BLaER1 treated with 17β-estradiol and CSF1 and Interleukin-3, amounts not matched to agents 10 nM and 100 nM (cell line): ENCODE data around the gene ZMIZ1.

Experiments used
- H3K27ac ChIP-seq, 11 experiments: shearing (Covaris generic); formaldehyde crosslinking; 2 replicates each; pipeline ENCODE4 v1.8.1; 2022
- H3K27me3 ChIP-seq, 11 experiments: shearing (Covaris generic); formaldehyde crosslinking; 2 replicates each; pipeline ENCODE4 v1.8.1; 2022
- H3K36me3 ChIP-seq, 11 experiments: shearing (Covaris generic); formaldehyde crosslinking; 2 replicates each; pipeline ENCODE4 v1.8.1; 2022
- H3K4me1 ChIP-seq, 10 experiments: shearing (Covaris generic); formaldehyde crosslinking; 2 replicates each; pipeline ENCODE4 v1.8.1; 2022
- H3K4me2 ChIP-seq, 11 experiments: shearing (Covaris generic); formaldehyde crosslinking; 2 replicates each; pipeline ENCODE4 v1.8.1; 2022
- H3K4me3 ChIP-seq, 10 experiments: shearing (Covaris generic); formaldehyde crosslinking; 2 replicates each; pipeline ENCODE4 v1.8.1; 2022
- H3K9ac ChIP-seq, 11 experiments: shearing (Covaris generic); formaldehyde crosslinking; 2 replicates each; pipeline ENCODE4 v1.8.1; 2022
- H3K9me3 ChIP-seq, 11 experiments: shearing (Covaris generic); formaldehyde crosslinking; replicated peaks in 1 of 11; 2 replicates each; pipeline ENCODE4 v1.8.1; 2022
- H4K20me1 ChIP-seq, 11 experiments: shearing (Covaris generic); formaldehyde crosslinking; 2 replicates each; pipeline ENCODE4 v1.8.1; 2022
- Cebpa-rat ChIP-seq, 11 experiments: shearing (Covaris generic); IDR thresholded peaks; 2 replicates each; pipeline ENCODE4 v1.8.1; 2022

The ZMIZ1 gene

GRCh38 chr10:79048639-79049550, 19.9 kb upstream of the ZMIZ1 start:
- Histone ChIP-seq H3K9ac (peak overlapping the region; percentile 52 to 83 (median 70); a peak in 21 of 22 replicates), H3K36me3 (no peaks in the 10 kb centered on the region), H4K20me1 (no peaks in the 10 kb centered on the region), H3K27ac (peak overlapping the region; percentile 22 to 91 (median 74); a peak in 21 of 22 replicates), H3K27me3 (peaks cover 0 to 7% (median 0%) of the 10 kb centered on the region in 11 experiments; a peak in 1 of 22 replicates), H3K4me2 (peak overlapping the region; percentile 91 to 98 (median 94)), H3K9me3 (no peaks in the 10 kb centered on the region), H3K4me3 (peak overlapping the region in 8 of 10 experiments; percentile 22 to 61 (median 38); a peak in 13 of 20 replicates), H3K4me1 (peaks cover 28 to 67% (median 43%) of the 10 kb centered on the region in 10 experiments)
- no peak for TF ChIP-seq Cebpa-rat (IDR thresholded peaks at IDR 0.05)

DNA sequence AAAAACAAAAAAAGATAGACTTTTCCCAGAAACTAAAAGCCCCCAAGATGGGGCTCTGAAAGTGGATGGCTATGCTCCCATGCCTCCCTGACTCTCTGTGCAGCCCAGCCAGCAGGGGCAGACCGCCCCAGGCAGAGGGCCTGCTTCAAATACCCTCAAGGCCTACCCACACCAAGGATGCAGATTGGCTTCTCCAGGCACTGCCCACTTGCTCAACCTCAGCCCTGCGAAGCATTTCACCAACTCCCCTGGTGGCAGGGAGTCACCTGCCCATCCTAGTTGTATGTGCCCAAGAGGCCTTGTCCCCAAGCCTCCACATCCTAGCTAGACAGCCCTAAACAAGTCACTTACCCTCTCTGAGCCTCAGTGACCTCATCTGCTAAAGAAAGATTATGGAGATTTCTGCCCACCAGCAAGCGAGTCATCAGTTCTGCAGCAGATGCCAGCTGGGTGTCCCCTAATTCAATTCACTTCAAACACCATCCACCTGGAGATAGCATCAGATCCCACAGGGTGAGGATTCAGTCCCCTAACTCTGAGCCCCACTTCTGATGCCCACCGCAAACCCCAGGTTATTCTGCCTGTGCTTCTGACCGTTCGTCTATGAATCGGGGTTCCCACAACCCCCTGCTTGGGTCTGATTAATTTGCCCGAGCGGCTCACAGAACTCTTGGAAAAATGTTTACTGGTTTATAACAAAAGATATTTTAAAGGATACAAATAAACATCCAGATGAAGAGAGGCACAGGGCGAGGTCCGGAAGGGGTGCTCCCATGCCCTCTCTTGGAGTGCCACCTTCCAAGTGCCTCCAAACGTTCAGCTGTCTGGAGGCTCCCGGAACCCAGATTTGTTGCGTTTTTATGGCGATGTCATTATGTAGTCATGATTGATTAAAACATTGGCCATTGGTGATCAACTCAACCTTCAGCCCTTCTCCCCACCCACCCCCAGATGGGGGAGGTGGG, 18.6 kb upstream of the ZMIZ1 start:
- H3K4me1 ChIP-seq = peaks cover 28 to 67% (median 43%) of the 10 kb centered on the region in 10 experiments
- no peaks in the 10 kb centered on the region for H4K20me1 ChIP-seq
- H3K27me3 ChIP-seq = peaks cover 0 to 7% (median 0%) of the 10 kb centered on the region in 11 experiments; a peak in 1 of 22 replicates
- no peak overlapping the region for H3K4me3 ChIP-seq
- no peaks in the 10 kb centered on the region for H3K9me3 ChIP-seq
- no peak overlapping the region for H3K9ac ChIP-seq
- no peak overlapping the region for H3K27ac ChIP-seq
- peak overlapping the region in 8 of 11 experiments; percentile 0 to 98 (median 41); a peak in 11 of 22 replicates for H3K4me2 ChIP-seq
- no peak for TF ChIP-seq Cebpa-rat (IDR thresholded peaks at IDR 0.05)
- no peaks in the 10 kb centered on the region for H3K36me3 ChIP-seq

DNA sequence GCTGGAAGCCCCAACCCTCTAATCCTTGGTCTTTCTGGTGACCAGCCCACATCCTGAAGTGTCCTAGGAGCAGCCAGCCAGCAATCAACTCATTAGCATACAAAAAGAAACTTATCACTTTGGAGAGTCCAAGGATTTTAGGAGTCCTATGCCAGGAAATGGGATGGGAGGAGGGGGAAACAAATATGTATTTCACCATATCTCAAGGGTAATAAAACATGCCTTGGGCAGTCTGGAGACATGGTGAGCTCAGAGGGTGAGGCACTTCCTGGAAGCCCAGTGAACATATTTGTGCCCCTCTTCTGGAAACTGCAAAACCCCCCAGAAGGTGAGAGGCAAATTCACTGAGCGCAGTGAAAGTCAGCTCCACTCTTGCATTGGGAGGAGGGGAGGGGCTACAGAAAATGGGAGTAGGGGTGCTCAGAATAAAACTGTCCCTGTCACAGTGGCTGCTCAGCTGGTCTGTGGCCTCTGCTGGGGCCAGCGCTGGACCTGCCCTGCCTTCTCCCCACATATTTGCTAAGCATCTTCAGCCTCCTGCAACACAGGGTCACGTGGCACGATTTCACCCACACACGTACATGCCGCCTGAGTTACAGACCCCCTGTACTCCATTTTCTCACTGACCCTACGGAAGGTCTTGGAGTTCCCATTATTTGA, 17.7 kb upstream of the ZMIZ1 start:
- TF ChIP-seq Cebpa-rat (IDR thresholded peaks at IDR 0.05) = no peak
- H3K27ac ChIP-seq = no peak overlapping the region
- no peaks in the 10 kb centered on the region for H3K36me3 ChIP-seq
- no peaks in the 10 kb centered on the region for H3K9me3 ChIP-seq
- H3K4me2 ChIP-seq = peak overlapping the region in 4 of 11 experiments; percentile 15 to 95 (median 51); a peak in 7 of 22 replicates
- H3K4me1 ChIP-seq = peaks cover 28 to 61% (median 41%) of the 10 kb centered on the region in 10 experiments
- no peaks in the 10 kb centered on the region for H4K20me1 ChIP-seq
- no peak overlapping the region for H3K4me3 ChIP-seq
- H3K27me3 ChIP-seq = peaks cover 0 to 7% (median 0%) of the 10 kb centered on the region in 11 experiments; a peak in 1 of 22 replicates
- no peak overlapping the region for H3K9ac ChIP-seq

DNA sequence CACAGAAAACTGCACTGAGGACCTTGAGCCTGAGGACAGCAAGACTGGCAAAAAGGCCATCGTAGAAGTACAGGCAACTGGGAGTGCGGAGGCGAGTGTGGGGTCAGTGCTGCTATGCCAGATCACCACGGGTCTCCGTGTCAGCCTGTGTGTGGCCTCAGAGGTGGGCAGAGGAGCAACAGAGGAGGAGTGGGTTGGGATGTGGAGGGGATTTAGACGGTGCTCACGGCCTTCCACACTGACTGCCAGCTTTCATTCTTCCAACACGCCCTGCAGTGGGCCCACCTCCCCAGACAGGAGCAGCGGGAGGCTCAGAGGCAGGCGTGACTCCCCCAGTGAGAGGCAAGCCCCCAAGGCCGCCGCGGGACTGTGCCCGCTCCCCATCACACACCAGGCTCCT, 17.0 kb upstream of the ZMIZ1 start:
- peak overlapping the region in 5 of 11 experiments; percentile 9 to 33 (median 16); a peak in 5 of 22 replicates for H3K4me2 ChIP-seq
- H3K27ac ChIP-seq = no peak overlapping the region
- H4K20me1 ChIP-seq = no peaks in the 10 kb centered on the region
- H3K4me3 ChIP-seq = no peak overlapping the region
- H3K4me1 ChIP-seq = peaks cover 28 to 53% (median 39%) of the 10 kb centered on the region in 10 experiments
- no peak for TF ChIP-seq Cebpa-rat (IDR thresholded peaks at IDR 0.05)
- H3K9ac ChIP-seq = no peak overlapping the region
- no peaks in the 10 kb centered on the region for H3K9me3 ChIP-seq
- peaks cover 0 to 7% (median 0%) of the 10 kb centered on the region in 11 experiments; a peak in 1 of 22 replicates for H3K27me3 ChIP-seq
- H3K36me3 ChIP-seq = no peaks in the 10 kb centered on the region

DNA sequence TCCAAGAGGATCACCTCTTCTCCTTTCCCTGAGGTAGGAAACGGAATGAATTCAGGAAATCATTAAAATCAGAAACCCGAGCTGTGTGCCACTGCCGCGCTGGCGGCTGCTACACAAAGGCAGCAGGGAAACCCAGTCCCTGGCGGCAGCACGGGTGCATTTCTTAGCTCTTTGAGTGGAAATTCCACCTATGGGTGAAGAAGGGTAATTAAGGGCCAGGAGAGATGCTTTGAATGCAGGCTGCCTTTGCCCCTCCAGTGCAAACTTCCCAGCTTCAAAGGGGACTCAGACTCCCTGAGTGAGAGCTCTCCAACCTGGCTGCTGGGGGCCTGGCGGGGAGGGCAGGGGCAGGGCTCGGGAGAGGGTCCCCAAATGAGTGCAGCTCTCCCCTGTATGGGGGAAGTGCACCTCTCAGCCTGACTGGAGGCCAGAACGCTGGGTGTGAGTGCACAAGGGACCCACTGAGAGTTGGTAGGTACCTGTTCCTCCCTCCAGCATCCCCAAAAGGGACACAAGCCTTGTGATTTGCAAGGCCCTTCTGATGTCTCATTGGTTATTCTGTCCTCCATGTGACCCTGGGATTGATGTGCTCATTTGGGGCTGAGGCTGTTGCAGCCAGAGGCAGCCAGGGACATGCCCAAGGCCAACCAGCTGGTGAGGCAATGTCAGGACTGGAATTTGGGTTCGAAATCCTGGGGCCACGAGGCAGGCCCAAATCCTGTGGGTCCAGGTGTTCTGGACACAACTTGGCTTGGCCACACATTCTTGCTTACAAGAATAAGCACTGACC, 16.3 kb upstream of the ZMIZ1 start:
- Histone ChIP-seq H3K4me2 (peak overlapping the region in 3 of 11 experiments; percentile 16 to 33 (median 20); a peak in 3 of 22 replicates), H3K4me3 (no peak overlapping the region), H3K27me3 (peaks cover 0 to 7% (median 0%) of the 10 kb centered on the region in 11 experiments; a peak in 1 of 22 replicates), H4K20me1 (no peaks in the 10 kb centered on the region), H3K9me3 (no peaks in the 10 kb centered on the region), H3K4me1 (peaks cover 22 to 46% (median 32%) of the 10 kb centered on the region in 10 experiments), H3K27ac (no peak overlapping the region), H3K9ac (no peak overlapping the region), H3K36me3 (no peaks in the 10 kb centered on the region)
- no peak for TF ChIP-seq Cebpa-rat (IDR thresholded peaks at IDR 0.05)

- H3K36me3 ChIP-seq = no peaks in the 10 kb centered on the region
- no peak overlapping the region for H3K4me2 ChIP-seq
- peaks cover 0 to 7% (median 0%) of the 10 kb centered on the region in 11 experiments; a peak in 1 of 22 replicates for H3K27me3 ChIP-seq
- H3K9me3 ChIP-seq = no peaks in the 10 kb centered on the region
- H3K4me1 ChIP-seq = peaks cover 16 to 40% (median 27%) of the 10 kb centered on the region in 10 experiments
- H3K9ac ChIP-seq = no peak overlapping the region
- no peak for TF ChIP-seq Cebpa-rat (IDR thresholded peaks at IDR 0.05)
- no peak overlapping the region for H3K27ac ChIP-seq
- no peaks in the 10 kb centered on the region for H4K20me1 ChIP-seq
- no peak overlapping the region for H3K4me3 ChIP-seq
Measured at GRCh38 chr10:79053081-79053434, 15.7 kb upstream of the ZMIZ1 start.

- H3K9me3 ChIP-seq = no peaks in the 10 kb centered on the region
- peaks cover 10 to 35% (median 21%) of the 10 kb centered on the region in 10 experiments for H3K4me1 ChIP-seq
- no peaks in the 10 kb centered on the region for H3K36me3 ChIP-seq
- peaks cover 0 to 7% (median 0%) of the 10 kb centered on the region in 11 experiments; a peak in 1 of 22 replicates for H3K27me3 ChIP-seq
- no peak for TF ChIP-seq Cebpa-rat (IDR thresholded peaks at IDR 0.05)
- no peak overlapping the region for H3K4me2 ChIP-seq
- no peak overlapping the region for H3K9ac ChIP-seq
- H3K4me3 ChIP-seq = no peak overlapping the region
- no peaks in the 10 kb centered on the region for H4K20me1 ChIP-seq
- no peak overlapping the region for H3K27ac ChIP-seq
Measured at GRCh38 chr10:79053481-79054202, 15.1 kb upstream of the ZMIZ1 start.
